T47D (cell line): ENCODE data around the gene ANGEL2.
"Not testable (repeated sequence)": the region's sequence is repeated elsewhere in the genome, so short reads cannot be mapped to it uniquely, and the experiment has no call there.

Source experiments
- DNase-seq, 2 experiments: peaks; one replicate each; pipeline versions ENCODE4 v3.0.0 to v3.0.0-alpha.2; 2011 to 2012; ENCODE audit warnings: low read depth in 1 of 2, low spot score in 1 of 2
- JUND ChIP-seq: IDR thresholded peaks from 2 replicates; pipeline ENCODE4 v1.6.1; 2012; ENCODE audit warnings: low read depth
- in situ Hi-C: cut with HindIII; loops from 2 replicates; pipeline ENCODE4 v1.10.0; 2016; ENCODE audit warnings: low sequenced_read_pairs, low pct_unique_long_range_greater_than_20kb

Gene ANGEL2

DNA sequence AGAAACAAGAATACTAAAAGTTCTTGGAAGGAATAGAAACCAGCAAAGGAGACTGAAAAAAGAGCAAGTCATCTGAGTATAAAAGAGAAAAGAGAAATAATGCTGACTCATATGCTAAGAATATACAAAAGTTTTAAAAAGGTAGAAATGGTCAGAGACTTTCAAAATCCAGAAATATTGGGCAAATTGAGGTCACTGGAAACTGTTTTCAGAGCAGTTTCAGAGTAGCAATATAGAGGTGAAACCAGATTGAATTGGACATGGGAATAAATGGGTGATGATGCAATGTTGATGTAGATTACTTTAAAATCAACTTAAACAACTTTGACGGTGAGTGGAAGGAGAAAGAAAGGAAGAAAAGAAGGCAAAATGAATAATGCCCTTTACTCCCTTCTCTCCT is 33.6 kb upstream of the ANGEL2 start:
- no peak for DNase-seq
- in situ Hi-C loops: no loop called here
- no peak for TF ChIP-seq JUND

DNA sequence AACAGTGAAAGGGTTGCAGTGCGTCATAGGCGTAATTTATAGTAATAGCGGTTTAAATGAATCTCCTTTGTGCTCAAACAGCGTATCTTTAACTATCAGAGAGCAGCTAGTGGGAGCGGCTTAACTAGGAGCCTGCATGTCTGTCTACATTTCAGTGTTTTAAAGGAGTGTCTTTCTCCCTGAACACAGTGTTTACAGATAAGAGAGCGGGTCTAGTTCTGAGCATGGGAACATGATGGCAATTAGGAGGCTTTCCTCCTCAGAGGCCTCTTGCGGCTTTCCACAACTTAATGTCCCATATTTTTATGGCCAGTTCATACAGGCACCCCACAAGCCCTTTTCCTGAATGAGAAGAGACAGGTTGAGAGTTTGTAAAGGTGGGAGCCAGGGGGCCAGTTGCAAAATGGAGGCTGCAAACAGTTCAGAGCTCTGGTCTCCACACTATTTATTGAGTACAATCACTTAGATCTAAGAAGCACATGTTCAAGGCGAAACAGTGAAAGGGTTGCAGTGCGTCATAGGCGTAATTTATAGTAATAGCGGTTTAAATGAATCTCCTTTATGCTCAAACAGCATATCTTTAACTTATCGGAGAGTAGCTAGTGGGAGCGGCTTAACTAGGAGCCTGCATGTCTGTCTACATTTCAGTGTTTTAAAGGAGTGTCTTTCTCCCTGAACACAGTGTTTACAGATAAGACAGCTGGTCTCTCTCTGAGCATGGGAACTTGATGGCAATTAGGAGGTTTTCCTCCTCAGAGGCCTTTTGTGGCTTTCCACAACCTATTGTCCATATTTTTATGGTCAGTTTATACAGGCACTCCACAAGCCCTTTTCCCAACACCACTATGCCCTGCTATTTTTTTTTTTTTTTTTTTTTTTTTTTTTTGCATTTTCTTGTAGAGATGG is 29.9 kb upstream of the ANGEL2 start:
- in situ Hi-C loops: not testable (repeated sequence)

DNA sequence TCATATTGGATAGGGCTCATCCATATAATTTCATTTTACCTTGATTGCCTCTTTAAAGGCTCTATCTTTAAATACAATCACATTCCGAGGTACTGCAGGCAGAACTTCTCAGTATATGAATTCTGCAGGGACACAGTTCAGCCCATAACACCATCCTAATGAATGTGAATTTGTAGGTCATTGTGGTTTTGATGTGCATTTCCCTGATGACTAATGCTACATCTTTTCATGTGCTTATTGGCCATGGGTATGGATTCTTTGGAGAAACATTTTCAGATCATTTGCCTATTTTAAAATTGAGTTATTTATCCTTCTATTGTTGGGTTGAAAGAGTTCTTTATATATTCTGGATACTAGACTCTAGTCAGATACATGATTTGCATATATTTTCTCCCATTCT is 25.8 kb upstream of the ANGEL2 start:
- no peak for DNase-seq
- in situ Hi-C loops: no loop called here
- TF ChIP-seq JUND: no peak

More for the DNA sequence above, 29.9 kb upstream of the ANGEL2 start:
- DNase-seq: not testable (repeated sequence)

DNA sequence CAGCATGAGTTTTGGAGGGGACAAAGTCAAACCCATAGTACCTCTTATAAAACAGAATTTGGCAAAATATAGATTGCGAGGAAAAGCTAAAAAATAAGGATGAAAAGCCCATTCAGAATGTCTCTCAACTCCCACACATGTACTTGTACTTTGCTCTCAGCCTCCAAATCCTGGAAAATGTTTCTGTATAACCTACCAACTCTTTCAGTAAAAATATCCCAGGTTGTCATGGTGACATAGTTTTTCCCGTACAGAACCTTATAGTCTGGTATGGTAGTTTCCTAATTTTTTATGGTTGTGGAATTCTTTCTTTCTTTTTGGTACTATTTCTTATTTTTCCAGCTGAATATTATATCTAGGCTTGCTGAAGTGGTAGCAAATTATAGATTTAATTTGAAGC is 19.9 kb upstream of the ANGEL2 start:
- DNase-seq: no peak
- in situ Hi-C loops: no loop called here
- TF ChIP-seq JUND: no peak

DNA sequence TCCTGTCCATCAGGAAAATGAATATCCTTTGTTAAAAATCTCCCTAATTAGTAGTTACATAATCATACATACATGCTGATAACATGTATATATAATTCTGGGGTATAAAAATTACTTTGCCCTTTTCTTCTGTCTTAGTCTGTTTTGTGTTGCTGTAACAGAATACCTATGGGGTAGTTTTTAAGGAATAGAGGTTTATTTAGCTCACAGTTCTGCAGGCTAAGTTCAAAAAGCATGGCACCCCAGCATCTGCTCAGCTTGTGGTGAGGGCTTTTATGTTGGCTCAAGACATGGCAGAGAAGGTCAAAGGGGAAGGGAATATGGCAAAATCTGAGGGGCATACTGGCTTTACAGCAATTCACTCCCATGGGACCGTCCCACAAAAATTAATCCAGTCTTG is 19.0 kb upstream of the ANGEL2 start:
- in situ Hi-C loops: no loop called here
- TF ChIP-seq JUND: no peak
- no peak for DNase-seq

DNA sequence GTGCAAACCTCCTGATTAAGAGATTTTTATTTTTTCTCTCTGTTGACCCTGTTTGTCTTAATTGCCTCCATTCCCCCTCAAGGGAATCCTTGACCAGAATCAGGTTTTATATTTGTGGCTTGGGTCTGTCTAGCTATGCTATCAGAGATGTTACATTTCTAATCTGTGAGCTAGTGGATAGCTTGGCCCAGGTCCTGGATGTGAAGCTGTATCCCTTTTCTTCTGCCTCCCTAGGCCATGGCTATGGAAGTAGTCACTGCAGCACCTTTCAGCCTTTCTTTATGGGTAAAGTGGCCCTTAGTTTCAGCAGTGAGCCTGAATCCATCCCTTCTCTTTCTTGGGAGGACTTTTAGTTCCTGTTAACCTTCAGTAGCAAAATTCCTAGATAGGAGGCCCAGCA is 17.0 kb upstream of the ANGEL2 start:
- no peak for TF ChIP-seq JUND
- DNase-seq: no peak
- in situ Hi-C loops: no loop called here

DNA sequence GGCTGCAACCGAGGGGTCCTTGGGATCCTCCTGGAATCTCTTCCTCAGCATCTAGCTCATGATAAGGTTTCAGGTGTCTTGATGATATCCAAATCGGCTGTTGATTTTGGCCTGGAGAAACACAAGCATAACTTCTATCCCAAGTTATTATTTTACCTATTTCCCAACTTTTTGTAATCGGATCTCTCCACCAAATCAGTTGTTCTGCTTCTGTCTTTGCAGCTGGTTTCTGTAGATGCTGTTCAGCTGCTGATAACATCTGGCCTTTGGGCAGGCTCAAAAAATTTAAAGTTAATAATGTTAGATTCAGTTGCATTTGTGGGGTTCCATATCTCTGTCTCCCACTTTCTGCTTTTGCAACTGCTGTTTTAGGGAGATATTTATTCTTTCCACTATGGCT is 11.4 kb upstream of the ANGEL2 start:
- in situ Hi-C loops: not testable (repeated sequence)

DNA sequence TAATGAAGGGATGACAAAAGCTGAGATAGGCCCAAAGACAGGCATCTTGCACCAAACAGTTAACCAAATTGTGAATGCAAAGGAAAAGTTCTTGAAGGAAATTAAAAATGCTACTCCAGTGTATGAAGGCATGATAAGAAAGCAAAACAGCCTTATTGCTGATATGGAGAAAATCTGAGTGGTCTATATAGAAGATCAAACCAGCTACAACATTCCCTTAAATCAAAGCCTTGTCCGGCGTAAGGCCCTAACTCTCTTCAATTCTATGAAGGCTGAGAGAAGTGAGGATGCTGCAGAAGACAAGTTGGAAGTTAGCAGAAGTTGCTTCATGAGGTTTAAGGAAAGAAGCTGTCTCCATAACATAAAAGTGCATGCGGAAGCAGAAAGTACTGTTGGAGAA is 4.3 kb upstream of the ANGEL2 start:
- no peak for TF ChIP-seq JUND
- no peak for DNase-seq
- in situ Hi-C loops: no loop called here

More for the DNA sequence above, 11.4 kb upstream of the ANGEL2 start:
- DNase-seq: not testable (repeated sequence)

DNA sequence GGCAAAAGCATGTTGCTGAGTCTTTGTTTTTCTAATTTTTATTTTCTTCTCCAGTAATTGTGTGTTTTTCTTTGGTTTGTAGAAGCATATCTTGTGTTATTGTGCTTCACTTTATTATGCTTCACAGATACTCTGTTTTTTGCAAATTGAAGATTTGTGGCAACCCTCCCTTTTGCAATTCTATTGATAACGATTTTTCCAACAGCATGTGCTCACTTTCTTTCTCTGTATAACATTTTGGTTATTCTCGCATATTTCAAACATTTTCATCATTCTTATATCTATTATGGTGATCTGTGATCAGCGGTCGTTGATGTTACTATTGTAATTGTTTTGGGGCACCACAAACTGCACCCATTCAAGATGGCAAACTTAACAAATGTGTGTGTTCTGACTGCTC is 3.8 kb upstream of the ANGEL2 start:
- no peak for TF ChIP-seq JUND
- in situ Hi-C loops: no loop called here
- DNase-seq: no peak

DNA sequence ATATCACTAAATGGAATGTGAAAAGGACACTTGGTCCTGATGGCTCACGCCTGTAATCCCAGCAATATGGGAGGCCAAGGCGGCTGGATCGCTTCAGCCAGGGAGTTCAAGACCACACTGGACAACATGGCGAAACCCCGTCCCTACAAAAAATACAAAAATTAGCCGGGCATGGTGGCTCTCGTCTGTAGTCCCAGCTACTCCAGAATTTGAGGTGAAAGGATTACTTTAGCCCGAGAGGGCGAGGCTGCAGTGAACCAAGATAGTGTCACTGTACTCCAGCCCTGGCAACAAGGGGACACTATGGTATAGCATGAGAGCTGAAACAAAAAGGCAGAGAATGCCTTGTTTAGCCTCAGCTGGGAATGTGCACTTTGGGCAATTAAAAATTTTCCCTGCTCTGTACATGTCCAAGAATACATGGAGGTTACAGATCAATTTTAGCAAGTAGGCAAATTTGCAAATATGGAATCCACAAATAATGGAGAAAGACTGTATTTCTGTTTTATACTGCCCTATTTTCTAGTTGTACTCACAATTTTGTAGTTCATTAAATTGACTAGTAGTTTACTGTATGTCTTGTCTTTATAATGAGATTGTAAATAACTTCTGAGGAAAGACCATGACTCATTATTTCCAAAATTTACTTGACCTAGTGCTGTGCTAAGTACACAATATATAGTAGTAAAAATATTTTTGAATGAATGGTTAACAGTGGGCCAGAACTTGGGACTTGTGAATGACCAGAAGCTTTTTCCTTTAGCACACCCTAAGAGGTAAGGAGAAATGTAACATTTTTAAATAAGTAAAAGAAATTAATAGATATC is 2.0 kb upstream of the ANGEL2 start:
- in situ Hi-C loops: no loop called here
- TF ChIP-seq JUND: no peak
- DNase-seq: no peak

DNA sequence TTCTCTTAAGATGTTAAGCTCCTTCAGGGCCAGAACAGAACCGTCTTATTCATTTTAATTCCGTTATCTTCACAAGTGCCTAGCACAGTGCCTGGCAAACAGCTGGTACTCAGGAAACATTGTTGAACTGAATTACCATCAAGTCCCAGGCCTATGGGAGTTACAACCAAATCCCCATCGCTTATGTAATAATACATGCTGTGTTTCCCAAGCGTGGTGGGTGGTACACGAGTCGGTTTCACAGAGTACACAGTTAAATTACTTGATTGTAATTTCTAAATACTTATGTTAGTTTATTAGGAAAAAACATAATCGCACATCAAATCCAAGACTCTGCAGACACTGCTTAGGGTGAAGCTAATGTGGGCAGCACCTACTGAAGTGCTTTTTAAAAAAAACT is 1.0 kb downstream of the ANGEL2 start:
- in situ Hi-C loops: no loop called here
- no peak for DNase-seq
- TF ChIP-seq JUND: no peak

DNA sequence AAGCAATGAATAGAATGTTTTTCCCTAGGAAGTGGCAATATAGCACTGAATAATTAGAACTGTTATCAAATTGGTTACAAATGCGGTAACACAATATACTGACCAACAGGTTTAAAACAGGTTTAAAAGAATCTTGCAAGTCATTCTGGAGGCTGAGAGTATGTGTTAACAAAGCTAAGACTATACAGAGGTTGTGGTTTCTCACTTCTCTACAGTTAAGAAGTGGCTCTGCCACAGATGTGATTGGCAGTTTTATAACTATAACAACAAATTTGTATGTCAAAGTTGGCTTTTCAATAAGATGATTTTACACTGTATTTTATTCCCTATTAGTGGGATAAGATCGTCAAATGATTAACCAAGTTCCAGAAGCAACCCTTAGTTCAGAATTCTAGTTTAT is 7.1 kb downstream of the ANGEL2 start:
- TF ChIP-seq JUND: no peak
- no peak for DNase-seq
- in situ Hi-C loops: no loop called here

DNA sequence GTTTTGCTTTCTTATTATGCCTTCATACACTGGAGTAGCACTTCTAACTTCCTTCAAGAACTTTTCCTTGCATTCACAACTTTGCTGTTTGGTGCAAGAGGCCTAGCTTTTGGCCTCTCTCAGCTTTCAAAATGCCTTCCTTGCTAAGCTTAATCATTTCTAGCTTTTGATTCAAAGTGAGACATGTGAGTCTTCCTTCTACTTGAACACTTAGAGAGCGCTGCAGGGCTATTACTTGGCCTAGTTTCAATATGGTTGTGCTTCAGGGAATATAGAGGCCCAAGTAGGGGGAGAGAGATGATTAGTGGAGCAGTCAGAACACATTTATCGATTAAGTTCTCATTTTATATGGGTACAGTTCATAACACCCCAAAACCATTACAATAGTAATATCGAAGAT is 12.4 kb downstream of the ANGEL2 start:
- TF ChIP-seq JUND: no peak
- no peak for DNase-seq
- in situ Hi-C loops: no loop called here

DNA sequence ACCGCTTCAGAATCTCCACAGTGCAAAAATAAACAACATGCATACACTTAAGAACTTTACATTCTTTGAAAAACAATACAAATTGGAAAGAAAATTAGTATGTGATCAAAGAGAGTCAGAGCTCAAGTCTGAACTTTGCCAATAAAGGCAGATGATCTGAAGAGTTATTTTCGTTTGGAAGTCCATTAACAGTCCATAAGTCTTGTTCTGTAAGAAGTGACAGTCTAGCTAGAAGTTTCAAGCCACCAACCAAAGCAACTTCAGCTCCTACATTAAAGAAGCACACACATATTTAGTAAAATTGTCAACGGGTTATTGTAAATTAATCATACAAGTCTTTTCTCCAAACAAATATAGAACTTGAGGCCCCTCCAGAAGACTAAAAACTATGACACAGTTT is 20.7 kb downstream of the ANGEL2 start:
- in situ Hi-C loops: no loop called here
- no peak for TF ChIP-seq JUND
- no peak for DNase-seq

DNA sequence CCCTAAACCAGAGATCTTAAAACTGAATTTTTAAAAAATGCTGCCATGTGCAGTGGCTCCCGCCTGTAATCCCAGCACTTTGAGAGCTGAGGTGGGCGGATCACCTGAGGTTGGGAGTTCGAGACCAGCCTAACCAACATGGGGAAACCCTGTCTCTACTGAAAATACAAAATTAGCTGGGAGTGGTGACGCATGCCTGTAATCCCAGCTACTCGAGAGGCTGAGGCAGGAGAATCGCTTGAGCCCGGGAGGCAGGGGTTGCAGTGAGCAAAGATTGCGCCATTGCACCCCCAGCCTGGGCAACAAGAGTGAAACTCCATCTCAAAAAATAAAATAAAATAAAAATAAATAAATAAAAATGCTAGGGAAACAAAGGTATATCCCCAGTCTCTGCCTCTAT is 21.7 kb downstream of the ANGEL2 start:
- in situ Hi-C loops, DNase-seq: not testable (repeated sequence)
